ENCODE results near the gene KSR1.

- TF ChIP-seq CTCF (IDR thresholded peaks at IDR 0.05) (no peak), POLR2AphosphoS5 (IDR thresholded peaks at IDR 0.05; ENCODE audit: insufficient read depth in 1 of 2, low read depth in 1 of 2) (no peak)
Observed at GRCh38 chr17:27572665-27573064, 116.4 kb downstream of the KSR1 start.

Data from vagina (tissue), 2 donors.